Esophagus squamous epithelium (tissue), 5 donors: Measurements from ENCODE around the gene TBC1D14. TPM values are rescaled to one million over a fixed set of nuclear protein-coding genes. Genes with fewer than 3 reads are reported as not detected.

Source experiments
- DNase-seq: peaks from one replicate; lab custom pipeline; 2025; lab: John Stamatoyannopoulos, UW
- H3K27ac ChIP-seq, 4 donors: fragments of 200-600 bp; sonication (generic); one replicate each; pipeline ENCODE4 v1.5.1; 2016 to 2019; ENCODE audit warnings: mild to moderate bottlenecking in 1 of 4
- H3K27me3 ChIP-seq, 4 donors: fragments of 200-600 bp; sonication (generic); 1 replicate in 3 of 4; 2 replicates in 1 of 4; pipeline versions ENCODE4 v1.5.1 to v1.6.0; 2017 to 2021; ENCODE audit warnings: antibody characterized with exemption in 1 of 4
- H3K36me3 ChIP-seq, 3 donors: fragments of 200-600 bp; sonication (generic); one replicate each; pipeline ENCODE4 v1.5.1; 2016 to 2019
- H3K4me1 ChIP-seq, 3 donors: fragments of 200-600 bp; sonication (generic); one replicate each; pipeline ENCODE4 v1.5.1; 2017 to 2019
- H3K4me3 ChIP-seq, 4 donors: fragments of 200-600 bp; sonication (generic); 1 replicate in 3 of 4; 2 replicates in 1 of 4; pipeline ENCODE4 v1.5.1; 2016 to 2019; ENCODE audit warnings: mild to moderate bottlenecking in 2 of 4, moderate library complexity in 1 of 4
- H3K9me3 ChIP-seq, 3 donors: fragments of 200-600 bp; sonication (generic); one replicate each; pipeline ENCODE4 v1.5.1; 2016 to 2019
- POLR2A ChIP-seq, 4 donors: fragments of 450-650 bp; IDR thresholded peaks; one replicate each; pipeline ENCODE4 v1.6.1; 2017; ENCODE audit warnings: antibody characterized with exemption in 4 of 4, mild to moderate bottlenecking in 4 of 4, moderate library complexity in 3 of 4
- WGBS, 2 donors: methylation state at CpG; one replicate each; pipeline ENCODE4 v1.1.5; 2018; 5-methylcytosine and 5-hydroxymethylcytosine counted together
- intact Hi-C: fragments of 100-400 bp; cut with DNase I; formaldehyde crosslinking; loops from one replicate; pipeline ENCODE4 v1.15.0; 2022
- total RNA-seq, 4 donors: library from RNA; depleted of rRNA; stranded (reverse); fragments of >200 nt; gene quantifications; one replicate each; pipeline ENCODE4 v1.1.0, GENCODE V29; 2016
- TF ChIP-seq, protein P1 (sequence below), 6 experiments: fragments of 450-650 bp in 4 of 6; fragments of 200-600 bp in 2 of 6; sonication (generic) in 2 of 6; IDR thresholded peaks; one replicate each; pipeline ENCODE4 v1.5.1; 2016 to 2019; ENCODE audit warnings: antibody characterized with exemption in 6 of 6, mild to moderate bottlenecking in 4 of 6, moderate library complexity in 4 of 6
- donor health status: DM: yes; HTN: yes; CAD: no.

The TBC1D14 gene
- total RNA-seq, 4 donors from 2014 or later, result 28.2 to 50.4 (median 42.1) TPM

- Histone ChIP-seq H3K27me3 (peaks cover 0 to 2% (median 0%) of the 10 kb centered on the region in 4 donors), H3K4me3 (no peak overlapping the region), H3K36me3 (no peaks in the 10 kb centered on the region), H3K4me1 (peaks cover 33 to 72% (median 34%) of the 10 kb centered on the region in 3 donors), H3K9me3 (no peaks in the 10 kb centered on the region), H3K27ac (peak overlapping the region in 2 of 4 donors; percentile 56 to 99)
- no peak for DNase-seq
- WGBS, 2 donors, result 63 to 73% methylated on average over 4 of the region's 4 CpGs
- intact Hi-C loops, result no loop called here
- TF ChIP-seq, protein P1, sequence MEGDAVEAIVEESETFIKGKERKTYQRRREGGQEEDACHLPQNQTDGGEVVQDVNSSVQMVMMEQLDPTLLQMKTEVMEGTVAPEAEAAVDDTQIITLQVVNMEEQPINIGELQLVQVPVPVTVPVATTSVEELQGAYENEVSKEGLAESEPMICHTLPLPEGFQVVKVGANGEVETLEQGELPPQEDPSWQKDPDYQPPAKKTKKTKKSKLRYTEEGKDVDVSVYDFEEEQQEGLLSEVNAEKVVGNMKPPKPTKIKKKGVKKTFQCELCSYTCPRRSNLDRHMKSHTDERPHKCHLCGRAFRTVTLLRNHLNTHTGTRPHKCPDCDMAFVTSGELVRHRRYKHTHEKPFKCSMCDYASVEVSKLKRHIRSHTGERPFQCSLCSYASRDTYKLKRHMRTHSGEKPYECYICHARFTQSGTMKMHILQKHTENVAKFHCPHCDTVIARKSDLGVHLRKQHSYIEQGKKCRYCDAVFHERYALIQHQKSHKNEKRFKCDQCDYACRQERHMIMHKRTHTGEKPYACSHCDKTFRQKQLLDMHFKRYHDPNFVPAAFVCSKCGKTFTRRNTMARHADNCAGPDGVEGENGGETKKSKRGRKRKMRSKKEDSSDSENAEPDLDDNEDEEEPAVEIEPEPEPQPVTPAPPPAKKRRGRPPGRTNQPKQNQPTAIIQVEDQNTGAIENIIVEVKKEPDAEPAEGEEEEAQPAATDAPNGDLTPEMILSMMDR (IDR thresholded peaks at IDR 0.05), result no peak
- no peak for TF ChIP-seq POLR2A (IDR thresholded peaks at IDR 0.05)
These were observed 2.8 kb downstream of the TBC1D14 start for GRCh38 chr4:6912441-6912840.

DNA sequence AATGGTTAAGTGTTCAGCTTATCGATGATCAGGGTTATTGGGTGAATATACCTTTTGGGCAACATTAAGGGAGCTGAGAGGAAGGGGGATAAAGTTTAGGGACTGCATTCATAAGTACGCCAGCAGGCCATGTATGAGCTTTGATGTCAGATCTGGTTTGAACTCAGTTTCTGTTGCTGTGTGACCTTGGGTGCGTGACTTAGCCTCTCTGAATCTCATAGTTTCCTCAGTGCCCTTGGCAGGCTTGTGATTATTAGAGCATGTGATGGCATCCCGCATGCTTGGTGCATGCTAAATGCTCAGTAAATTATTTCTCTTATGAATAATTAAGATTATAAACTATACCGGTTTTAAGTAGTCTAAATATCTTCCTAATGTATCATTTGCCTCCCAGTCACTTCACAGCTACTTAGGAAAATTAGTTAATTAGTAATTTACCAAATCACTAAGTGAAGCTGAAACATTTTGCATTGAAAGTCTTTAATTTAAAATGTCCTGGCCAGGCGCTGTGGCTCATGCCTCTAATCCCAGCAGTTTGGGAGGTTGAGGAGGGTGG is 3.8 kb downstream of the TBC1D14 start:
- Histone ChIP-seq H3K4me1 (peaks cover 35 to 72% (median 40%) of the 10 kb centered on the region in 3 donors), H3K27ac (peak overlapping the region in 1 of 4 donors; percentile 56), H3K36me3 (no peaks in the 10 kb centered on the region), H3K27me3 (no peaks in the 10 kb centered on the region), H3K9me3 (no peaks in the 10 kb centered on the region), H3K4me3 (no peak overlapping the region)
- intact Hi-C loops, result no loop called here
- DNase-seq, result no peak
- no peak for TF ChIP-seq POLR2A (IDR thresholded peaks at IDR 0.05)
- TF ChIP-seq, protein P1 (IDR thresholded peaks at IDR 0.05), result no peak
- 85 to 93% methylated on average over 5 to 6 of the region's 6 CpGs for WGBS, 2 donors

GRCh38 chr4:6914448-6914847 is 4.8 kb downstream of the TBC1D14 start:
- Histone ChIP-seq H3K9me3 (no peaks in the 10 kb centered on the region), H3K36me3 (no peaks in the 10 kb centered on the region), H3K27me3 (no peaks in the 10 kb centered on the region), H3K4me3 (no peak overlapping the region), H3K4me1 (peaks cover 30 to 73% (median 34%) of the 10 kb centered on the region in 3 donors), H3K27ac (peak overlapping the region in 3 of 4 donors; percentile 25 to 74 (median 50))
- 75 to 96% methylated on average over 6 of the region's 9 CpGs for WGBS, 2 donors
- intact Hi-C loops, result no loop called here
- no peak for TF ChIP-seq POLR2A (IDR thresholded peaks at IDR 0.05)
- TF ChIP-seq, protein P1 (IDR thresholded peaks at IDR 0.05), result no peak
- DNase-seq, result no peak

DNA sequence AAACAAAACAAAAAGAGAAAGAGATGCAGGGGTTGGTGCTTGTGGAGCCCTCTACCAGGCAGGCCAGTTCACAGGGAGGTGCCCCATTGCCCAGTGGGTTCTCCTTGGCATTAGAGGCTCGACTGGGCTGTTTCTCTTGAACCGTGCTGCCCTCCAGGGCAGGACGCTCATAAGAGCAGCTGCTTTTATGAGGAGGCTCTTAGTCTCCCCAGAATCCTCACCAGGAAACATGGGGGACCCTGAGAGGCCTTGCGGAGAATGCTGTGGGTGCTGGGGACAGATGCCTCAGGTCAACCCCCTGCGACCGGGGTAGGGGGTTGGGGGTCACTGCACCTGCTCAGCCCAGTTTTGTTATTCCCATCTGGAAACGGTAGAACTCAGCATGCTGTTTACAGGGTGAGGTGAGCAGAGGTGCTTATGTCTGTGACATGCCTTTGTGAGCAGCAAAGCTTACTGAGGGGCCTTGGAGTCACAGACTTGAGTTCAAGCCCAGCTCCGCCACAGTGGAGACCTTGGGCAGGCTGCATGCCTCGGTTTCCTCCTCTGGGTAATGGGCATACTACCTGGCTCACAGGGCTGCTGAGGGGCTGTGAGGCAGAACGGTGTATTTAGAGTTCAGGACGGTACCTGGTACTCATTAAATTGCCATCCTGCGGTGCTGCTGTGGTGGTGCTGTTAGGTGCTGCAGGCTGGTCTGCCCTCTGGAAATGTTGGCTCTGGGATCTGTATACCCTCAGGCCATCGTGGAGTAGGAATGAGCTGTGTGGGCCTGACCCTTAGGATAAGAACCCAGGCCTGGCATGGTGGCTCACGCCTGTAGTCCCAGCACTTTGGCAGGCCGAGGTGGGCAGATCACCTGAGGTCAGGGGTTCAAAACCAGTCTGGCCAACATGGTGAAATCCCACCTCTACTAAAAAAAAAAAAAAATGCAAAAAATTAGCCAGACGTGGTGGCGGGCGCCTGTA is 5.7 kb downstream of the TBC1D14 start:
- no peaks in the 10 kb centered on the region for H3K36me3 ChIP-seq
- H3K9me3 ChIP-seq, result no peaks in the 10 kb centered on the region
- no peaks in the 10 kb centered on the region for H3K27me3 ChIP-seq
- intact Hi-C loops, result no loop called here
- no peak overlapping the region for H3K4me3 ChIP-seq
- peak overlapping the region in 3 of 4 donors; percentile 25 to 74 (median 50) for H3K27ac ChIP-seq
- peaks cover 29 to 76% (median 30%) of the 10 kb centered on the region in 3 donors for H3K4me1 ChIP-seq
- 86 to 94% methylated on average over 8 to 11 of the region's 18 CpGs for WGBS, 2 donors
- no peak for DNase-seq
- TF ChIP-seq, protein P1 (IDR thresholded peaks at IDR 0.05), result no peak
- TF ChIP-seq POLR2A (IDR thresholded peaks at IDR 0.05), result no peak
